HG02885 (cell line): ENCODE measurements around the gene IFI27.
"Not testable (repeated sequence)": the region's sequence is repeated elsewhere in the genome, so short reads cannot be mapped to it uniquely, and the experiment has no call there.

Source experiments
- ATAC-seq: cut with Tn5 transposase; IDR thresholded peaks from one replicate; pipeline ENCODE4 v1.9.1; 2021; ENCODE audit warnings: mild to moderate bottlenecking; ENCODE audit not compliant: unreplicated experiment, poor library complexity

The IFI27 gene

GRCh38 chr14:94110552-94111181, at the start of gene IFI27:
IFI27 (plus strand) TSS chr14:94110736.
- no peak for ATAC-seq

- ATAC-seq, result no peak
Observed at GRCh38 chr14:94062344-94062940, 48.1 kb upstream of the IFI27 start.

- no peak for ATAC-seq
Observed at GRCh38 chr14:94066089-94066676, 44.4 kb upstream of the IFI27 start.

- not testable (repeated sequence) for ATAC-seq
Observed at GRCh38 chr14:94072076-94072475, 38.5 kb upstream of the IFI27 start.

- ATAC-seq, result no peak
Observed at GRCh38 chr14:94074534-94074933, 36.0 kb upstream of the IFI27 start.

- no peak for ATAC-seq
Observed at GRCh38 chr14:94075008-94075407, 35.5 kb upstream of the IFI27 start.

- ATAC-seq, result no peak
Observed at GRCh38 chr14:94077111-94077821, 33.3 kb upstream of the IFI27 start.

- ATAC-seq, result no peak
Observed at GRCh38 chr14:94077823-94078222, 32.7 kb upstream of the IFI27 start.

GRCh38 chr14:94079891-94080620, 30.5 kb upstream of the IFI27 start:
- ATAC-seq, result no peak

GRCh38 chr14:94080621-94081385, 29.7 kb upstream of the IFI27 start, which contains the start of the genes DDX24 and IFI27L1:
DDX24 (minus strand) TSS chr14:94081202; CDS start chr14:94079742, 1,460 bp downstream.
IFI27L1 (plus strand) TSS chr14:94081310; CDS start chr14:94096938, 15,628 bp downstream.
- peak; percentile 98 for ATAC-seq

GRCh38 chr14:94081386-94081820, 29.1 kb upstream of the IFI27 start:
- ATAC-seq, result peak; percentile 21

- ATAC-seq, result no peak
Observed at GRCh38 chr14:94087891-94088290, 22.6 kb upstream of the IFI27 start.

GRCh38 chr14:94088516-94088915, 22.0 kb upstream of the IFI27 start:
- no peak for ATAC-seq

- no peak for ATAC-seq
Observed at GRCh38 chr14:94089479-94089878, 21.1 kb upstream of the IFI27 start.

GRCh38 chr14:94093418-94093817, 17.1 kb upstream of the IFI27 start:
- ATAC-seq, result no peak

- no peak for ATAC-seq
Observed at GRCh38 chr14:94097091-94097490, 13.4 kb upstream of the IFI27 start.

GRCh38 chr14:94098326-94098992, 12.1 kb upstream of the IFI27 start:
- ATAC-seq, result no peak

- no peak for ATAC-seq
Observed at GRCh38 chr14:94099006-94099405, 11.5 kb upstream of the IFI27 start.

GRCh38 chr14:94100847-94101246, 9.7 kb upstream of the IFI27 start:
- no peak for ATAC-seq
